ENCODE data around the gene GNA15.

DNA sequence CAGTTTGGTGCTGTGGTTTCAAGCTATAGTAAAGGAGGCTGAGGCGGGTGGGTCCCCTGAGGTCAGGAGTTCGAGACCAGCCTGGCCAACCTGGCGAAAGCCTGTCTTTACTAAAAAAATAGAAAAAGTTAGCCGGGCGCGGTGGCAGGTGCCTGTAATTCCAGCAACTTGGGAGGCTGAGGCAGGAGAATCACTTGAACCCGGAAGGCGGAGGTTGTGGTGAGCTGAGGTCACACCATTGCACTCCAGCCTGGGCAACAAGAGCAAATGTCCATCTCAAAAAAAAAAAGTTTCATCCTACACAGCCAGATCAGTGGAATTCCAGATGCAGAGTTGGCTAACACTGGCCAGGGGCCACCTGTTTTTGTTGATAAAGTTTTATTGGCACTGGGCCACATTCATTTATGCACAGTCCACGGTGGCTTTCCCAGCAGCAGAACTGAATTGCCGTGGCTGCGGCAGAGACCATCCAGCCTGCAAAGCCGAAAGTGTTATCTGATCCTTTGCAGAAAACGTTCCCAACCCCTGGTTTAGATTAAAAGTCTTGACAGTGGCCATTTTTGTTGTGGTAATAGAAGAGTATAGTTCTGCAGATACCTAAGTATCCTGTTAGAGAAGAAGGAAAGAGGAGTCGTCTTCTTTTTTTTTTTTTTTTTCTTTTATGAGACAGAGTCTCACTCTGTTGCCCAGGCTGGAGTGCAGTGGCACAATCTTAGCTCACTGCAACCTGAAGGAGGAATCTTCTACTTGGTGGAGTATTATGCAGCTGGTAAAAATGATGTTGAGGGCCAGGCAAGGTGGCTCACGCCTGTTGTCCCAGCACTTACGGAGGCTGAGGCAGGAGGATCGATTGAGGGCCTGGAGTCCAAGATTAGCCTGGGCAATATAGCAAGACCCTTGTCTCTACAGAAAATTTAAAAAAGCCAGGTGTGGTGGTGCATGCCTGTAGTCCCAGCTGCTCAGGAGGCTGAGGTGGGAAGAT lies 58.6 kb downstream of the GNA15 start:
- TF ChIP-seq CTCF (IDR thresholded peaks at IDR 0.05; ENCODE audit: borderline replicate concordance, extremely low read depth, low read length, poor library complexity, severe bottlenecking): no peak
- TF ChIP-seq EZH2 (IDR thresholded peaks at IDR 0.05; ENCODE audit: borderline replicate concordance, low read depth, low read length, severe bottlenecking): no peak
